ENCODE data around the gene MND1. TPM values are rescaled to one million over a fixed set of nuclear protein-coding genes. Genes with fewer than 3 reads are reported as not detected.

The MND1 gene
- polyA plus RNA-seq, 4 donors = 14.7 to 16.5 (median 15.6) TPM

Other genes with a start within 250 kb of the MND1 start
- gene TRIM2, start 140.2 kb upstream of the MND1 start, polyA plus RNA-seq (ENCODE audit: insufficient read length in 4 of 4) = 10 to 100 TPM; 79.6 to 84.0 (median 81.3) TPM
- 10 to 100 TPM; 22.6 to 32.0 (median 27.5) TPM for gene TMEM131L, start 121.7 kb downstream of the MND1 start, polyA plus RNA-seq (ENCODE audit: insufficient read length in 4 of 4)

All from left renal cortex interstitium (tissue), 4 donors.